ENCODE results near the gene TINAGL1.
"Not testable (repeated sequence)": the region's sequence is repeated elsewhere in the genome, so short reads cannot be mapped to it uniquely, and the experiment has no call there.

The TINAGL1 gene

GRCh38 chr1:31583995-31584868 is 7.9 kb downstream of the TINAGL1 start:
- no peak for DNase-seq (ENCODE audit: low read depth)

GRCh38 chr1:31584869-31585735 is 8.8 kb downstream of the TINAGL1 start:
- DNase-seq (ENCODE audit: low read depth): no peak

- no peak for DNase-seq (ENCODE audit: low read depth)
These were observed 9.5 kb downstream of the TINAGL1 start for GRCh38 chr1:31585736-31586365.

GRCh38 chr1:31586376-31587327 is 10.3 kb downstream of the TINAGL1 start:
- no peak for DNase-seq (ENCODE audit: low read depth)

GRCh38 chr1:31587328-31587699 is 11.0 kb downstream of the TINAGL1 start:
- not testable (repeated sequence) for DNase-seq (ENCODE audit: low read depth)

- peak; percentile 17 for DNase-seq (ENCODE audit: low read depth)
These were observed 11.6 kb downstream of the TINAGL1 start for GRCh38 chr1:31587720-31588423.

- DNase-seq (ENCODE audit: low read depth): no peak
These were observed 12.6 kb downstream of the TINAGL1 start for GRCh38 chr1:31588751-31589515.

- no peak for DNase-seq (ENCODE audit: low read depth)
These were observed 15.2 kb downstream of the TINAGL1 start for GRCh38 chr1:31591425-31592093.

GRCh38 chr1:31592132-31592531 is 15.8 kb downstream of the TINAGL1 start:
- no peak for DNase-seq (ENCODE audit: low read depth)

- no peak for DNase-seq (ENCODE audit: low read depth)
These were observed 16.9 kb downstream of the TINAGL1 start for GRCh38 chr1:31593136-31593665.

GRCh38 chr1:31593770-31594632 is 17.7 kb downstream of the TINAGL1 start:
- DNase-seq (ENCODE audit: low read depth): peak; percentile 48

GRCh38 chr1:31595836-31596736 is 19.8 kb downstream of the TINAGL1 start:
- DNase-seq (ENCODE audit: low read depth): no peak

- DNase-seq (ENCODE audit: low read depth): no peak
These were observed 20.4 kb downstream of the TINAGL1 start for GRCh38 chr1:31596737-31597097.

- DNase-seq (ENCODE audit: low read depth): no peak
These were observed 22.7 kb downstream of the TINAGL1 start for GRCh38 chr1:31598980-31599379.

GRCh38 chr1:31600641-31601040 is 24.3 kb downstream of the TINAGL1 start:
- DNase-seq (ENCODE audit: low read depth): no peak

GRCh38 chr1:31602081-31602480 is 25.8 kb downstream of the TINAGL1 start:
- no peak for DNase-seq (ENCODE audit: low read depth)

GRCh38 chr1:31605908-31606427 is 29.7 kb downstream of the TINAGL1 start:
- DNase-seq (ENCODE audit: low read depth): peak; percentile 26
